ENCODE data around the gene FGF10. TPM values are rescaled to one million over a fixed set of nuclear protein-coding genes. Genes with fewer than 3 reads are reported as not detected.

Gene FGF10
- 1.6 TPM for polyA plus RNA-seq (2013, experiment 1 of 4)
- 0.55 TPM for polyA plus RNA-seq (2013, experiment 2 of 4)
- polyA plus RNA-seq (2013, experiment 3 of 4), result 1.6 TPM
- 1.4 TPM for polyA plus RNA-seq (2013, experiment 4 of 4)

DNA sequence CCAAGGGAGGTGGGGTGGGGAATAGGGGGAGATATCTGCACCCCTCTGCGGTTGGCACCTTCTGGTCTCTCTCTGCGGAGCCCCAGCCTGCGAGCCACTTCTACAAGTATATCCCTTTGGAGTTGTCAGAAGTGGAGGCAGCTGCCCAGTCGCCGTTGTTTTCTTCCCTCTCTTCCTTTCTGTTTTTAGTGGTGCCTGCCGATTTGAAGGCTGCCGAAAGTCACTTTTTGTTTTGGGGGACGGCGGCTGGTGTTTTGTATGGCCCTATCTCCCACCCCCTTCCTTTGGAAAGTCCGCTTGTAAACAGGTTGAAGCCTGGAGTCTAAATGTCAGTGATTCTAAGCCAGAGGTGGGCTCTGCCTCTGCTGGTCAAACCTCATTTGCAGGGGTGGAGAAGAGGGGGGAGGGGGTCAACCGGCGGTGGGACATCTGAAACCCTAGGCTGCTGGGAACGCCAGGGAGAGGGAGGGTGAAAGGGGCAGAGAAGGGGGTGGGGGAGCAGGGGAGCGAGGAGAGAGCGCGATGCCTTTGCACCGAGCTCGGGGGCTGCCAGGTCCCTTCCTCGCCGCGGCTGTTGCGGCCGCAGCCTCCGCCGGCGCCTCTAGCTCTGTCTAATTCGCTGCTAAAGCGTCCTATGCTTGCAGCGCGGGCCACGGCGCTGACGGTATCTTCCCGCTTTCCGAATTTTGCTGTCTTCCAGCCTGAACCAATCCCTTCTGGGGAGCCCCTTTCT, at the start of gene FGF10:
TSS of gene FGF10 (minus strand) at position 331 of the 733 bp plus-strand sequence. CDS start 738 bp downstream, outside the sequence.
- H3K4me3 ChIP-seq (ENCODE audit: insufficient read depth, low read depth, low read length), result peak within 1 kb of the TSS; percentile 37
- no peak within 1 kb of the TSS for H3K27ac ChIP-seq (ENCODE audit: insufficient read depth, low read depth, low read length, poor library complexity, severe bottlenecking)
- H3K27me3 ChIP-seq (ENCODE audit: control insufficient read depth, insufficient read depth, low read length, poor library complexity, severe bottlenecking), result peaks cover 46% of the 10 kb centered on the region
- no peaks in the 10 kb centered on the region for H3K36me3 ChIP-seq (ENCODE audit: control insufficient read depth, insufficient read depth, low read length)
- 0 to 1% methylated on average over 32 to 35 of the region's 35 CpGs for WGBS, 2 experiments
- peaks cover 21% of the 10 kb centered on the region for H3K4me1 ChIP-seq (ENCODE audit: control insufficient read depth, insufficient read depth, low read length)
- H3K9me3 ChIP-seq (ENCODE audit: control insufficient read depth, low read length), result no peaks in the 10 kb centered on the region

- no peaks in the 10 kb centered on the region for H3K4me1 ChIP-seq (ENCODE audit: control insufficient read depth, insufficient read depth, low read length)
- no peak overlapping the region for H3K27ac ChIP-seq (ENCODE audit: insufficient read depth, low read depth, low read length, poor library complexity, severe bottlenecking)
- 83 to 100% methylated on average over 1 of the region's 1 CpG for WGBS, 2 experiments
- H3K27me3 ChIP-seq (ENCODE audit: control insufficient read depth, insufficient read depth, low read length, poor library complexity, severe bottlenecking), result no peaks in the 10 kb centered on the region
- no peaks in the 10 kb centered on the region for H3K36me3 ChIP-seq (ENCODE audit: control insufficient read depth, insufficient read depth, low read length)
- no peaks in the 10 kb centered on the region for H3K9me3 ChIP-seq (ENCODE audit: control insufficient read depth, low read length)
- no peak overlapping the region for H3K4me3 ChIP-seq (ENCODE audit: insufficient read depth, low read depth, low read length)
Measured at GRCh38 chr5:44426944-44427343, 37.7 kb upstream of the FGF10 start.

GRCh38 chr5:44412286-44412685, 23.1 kb upstream of the FGF10 start:
- Histone ChIP-seq H3K4me3 (ENCODE audit: insufficient read depth, low read depth, low read length) (no peak overlapping the region), H3K27ac (ENCODE audit: insufficient read depth, low read depth, low read length, poor library complexity, severe bottlenecking) (no peak overlapping the region), H3K9me3 (ENCODE audit: control insufficient read depth, low read length) (no peaks in the 10 kb centered on the region), H3K27me3 (ENCODE audit: control insufficient read depth, insufficient read depth, low read length, poor library complexity, severe bottlenecking) (no peaks in the 10 kb centered on the region), H3K36me3 (ENCODE audit: control insufficient read depth, insufficient read depth, low read length) (no peaks in the 10 kb centered on the region), H3K4me1 (ENCODE audit: control insufficient read depth, insufficient read depth, low read length) (no peaks in the 10 kb centered on the region)
- 94 to 97% methylated on average over 3 of the region's 3 CpGs for WGBS, 2 experiments

DNA sequence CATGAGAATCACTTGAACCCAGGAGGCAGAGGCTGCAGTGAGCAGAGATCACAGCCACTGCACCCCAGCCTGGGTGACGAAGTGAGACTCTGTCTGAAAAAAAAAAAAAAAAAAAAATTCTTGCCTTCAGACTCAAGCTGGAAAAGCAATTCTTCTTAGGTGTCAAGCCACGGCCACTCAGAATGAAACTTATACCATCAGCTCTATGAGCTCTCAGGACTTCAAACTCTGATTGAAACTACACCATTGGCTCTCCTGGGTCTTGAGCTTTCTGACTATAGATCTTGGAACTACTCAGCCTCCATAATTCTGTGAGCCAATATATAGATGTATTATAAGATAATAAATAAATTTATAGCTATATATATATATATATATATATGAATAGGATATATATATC, 12.9 kb upstream of the FGF10 start:
- Histone ChIP-seq H3K36me3 (ENCODE audit: control insufficient read depth, insufficient read depth, low read length) (no peaks in the 10 kb centered on the region), H3K4me3 (ENCODE audit: insufficient read depth, low read depth, low read length) (no peak overlapping the region), H3K4me1 (ENCODE audit: control insufficient read depth, insufficient read depth, low read length) (no peaks in the 10 kb centered on the region), H3K9me3 (ENCODE audit: control insufficient read depth, low read length) (no peaks in the 10 kb centered on the region), H3K27me3 (ENCODE audit: control insufficient read depth, insufficient read depth, low read length, poor library complexity, severe bottlenecking) (no peaks in the 10 kb centered on the region), H3K27ac (ENCODE audit: insufficient read depth, low read depth, low read length, poor library complexity, severe bottlenecking) (no peak overlapping the region)
- WGBS, 2 experiments, result 86 to 100% methylated on average over 2 of the region's 2 CpGs

GRCh38 chr5:44401611-44402010, 12.4 kb upstream of the FGF10 start:
- WGBS, 2 experiments, result 88 to 92% methylated on average over 4 of the region's 4 CpGs

DNA sequence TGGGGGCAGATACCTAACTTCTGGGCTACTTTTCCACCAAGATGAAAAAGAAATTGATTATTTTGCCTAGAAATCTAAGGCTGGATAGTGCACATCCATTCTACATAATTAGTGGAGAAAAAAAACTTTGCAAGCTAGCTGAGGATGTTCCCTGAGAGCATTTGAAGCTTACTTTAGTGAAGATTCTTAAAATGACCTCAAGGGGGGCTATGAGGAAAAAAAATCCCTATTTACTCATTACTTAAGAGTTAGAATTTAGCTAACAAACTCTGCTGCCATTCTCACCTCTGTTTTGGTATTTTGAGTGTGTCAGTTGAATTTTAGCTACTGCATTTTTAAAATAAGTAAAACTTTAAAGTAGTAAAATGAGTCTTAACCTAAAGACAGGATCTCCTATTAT, 9.2 kb upstream of the FGF10 start:
- no peaks in the 10 kb centered on the region for H3K4me1 ChIP-seq (ENCODE audit: control insufficient read depth, insufficient read depth, low read length)
- no peak overlapping the region for H3K4me3 ChIP-seq (ENCODE audit: insufficient read depth, low read depth, low read length)
- no peaks in the 10 kb centered on the region for H3K27me3 ChIP-seq (ENCODE audit: control insufficient read depth, insufficient read depth, low read length, poor library complexity, severe bottlenecking)
- H3K27ac ChIP-seq (ENCODE audit: insufficient read depth, low read depth, low read length, poor library complexity, severe bottlenecking), result no peak overlapping the region
- H3K9me3 ChIP-seq (ENCODE audit: control insufficient read depth, low read length), result no peaks in the 10 kb centered on the region
- H3K36me3 ChIP-seq (ENCODE audit: control insufficient read depth, insufficient read depth, low read length), result no peaks in the 10 kb centered on the region

More at GRCh38 chr5:44401611-44402010, 12.4 kb upstream of the FGF10 start:
- Histone ChIP-seq H3K9me3 (ENCODE audit: control insufficient read depth, low read length) (no peaks in the 10 kb centered on the region), H3K27me3 (ENCODE audit: control insufficient read depth, insufficient read depth, low read length, poor library complexity, severe bottlenecking) (no peaks in the 10 kb centered on the region), H3K4me3 (ENCODE audit: insufficient read depth, low read depth, low read length) (no peak overlapping the region), H3K4me1 (ENCODE audit: control insufficient read depth, insufficient read depth, low read length) (no peaks in the 10 kb centered on the region), H3K36me3 (ENCODE audit: control insufficient read depth, insufficient read depth, low read length) (no peaks in the 10 kb centered on the region), H3K27ac (ENCODE audit: insufficient read depth, low read depth, low read length, poor library complexity, severe bottlenecking) (no peak overlapping the region)

- no peak overlapping the region for H3K4me3 ChIP-seq (ENCODE audit: insufficient read depth, low read depth, low read length)
- no peak overlapping the region for H3K27ac ChIP-seq (ENCODE audit: insufficient read depth, low read depth, low read length, poor library complexity, severe bottlenecking)
- H3K27me3 ChIP-seq (ENCODE audit: control insufficient read depth, insufficient read depth, low read length, poor library complexity, severe bottlenecking), result peaks cover 7% of the 10 kb centered on the region
- H3K36me3 ChIP-seq (ENCODE audit: control insufficient read depth, insufficient read depth, low read length), result no peaks in the 10 kb centered on the region
- no peaks in the 10 kb centered on the region for H3K4me1 ChIP-seq (ENCODE audit: control insufficient read depth, insufficient read depth, low read length)
- WGBS, 2 experiments, result 94 to 100% methylated on average over 3 of the region's 3 CpGs
- no peaks in the 10 kb centered on the region for H3K9me3 ChIP-seq (ENCODE audit: control insufficient read depth, low read length)
Measured at GRCh38 chr5:44396312-44396711, 7.1 kb upstream of the FGF10 start.

DNA sequence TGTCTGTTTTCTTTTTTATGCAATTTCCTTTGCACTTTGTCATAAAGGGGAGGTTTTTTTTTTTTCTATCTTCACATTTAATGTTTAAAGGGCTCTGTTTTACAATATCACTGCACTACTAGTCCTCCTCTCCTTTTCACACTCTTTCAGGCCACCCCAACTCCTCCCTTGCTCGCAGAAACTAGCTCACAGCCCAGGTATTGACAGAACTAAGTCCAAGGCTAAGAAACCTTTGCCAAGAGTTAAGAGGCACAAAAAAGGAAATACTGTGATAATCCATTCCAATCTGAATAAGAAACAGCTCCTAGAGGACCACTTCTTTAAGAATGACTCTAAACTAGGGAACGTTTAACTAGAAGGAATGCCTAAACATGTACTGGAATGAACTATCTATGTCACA, 1.1 kb upstream of the FGF10 start:
- peaks cover 46% of the 10 kb centered on the region for H3K27me3 ChIP-seq (ENCODE audit: control insufficient read depth, insufficient read depth, low read length, poor library complexity, severe bottlenecking)
- H3K4me3 ChIP-seq (ENCODE audit: insufficient read depth, low read depth, low read length), result no peak overlapping the region
- WGBS, 2 experiments, result 31 to 34% methylated on average over 2 of the region's 2 CpGs
- H3K36me3 ChIP-seq (ENCODE audit: control insufficient read depth, insufficient read depth, low read length), result no peaks in the 10 kb centered on the region
- no peaks in the 10 kb centered on the region for H3K9me3 ChIP-seq (ENCODE audit: control insufficient read depth, low read length)
- no peak overlapping the region for H3K27ac ChIP-seq (ENCODE audit: insufficient read depth, low read depth, low read length, poor library complexity, severe bottlenecking)
- peaks cover 21% of the 10 kb centered on the region for H3K4me1 ChIP-seq (ENCODE audit: control insufficient read depth, insufficient read depth, low read length)

DNA sequence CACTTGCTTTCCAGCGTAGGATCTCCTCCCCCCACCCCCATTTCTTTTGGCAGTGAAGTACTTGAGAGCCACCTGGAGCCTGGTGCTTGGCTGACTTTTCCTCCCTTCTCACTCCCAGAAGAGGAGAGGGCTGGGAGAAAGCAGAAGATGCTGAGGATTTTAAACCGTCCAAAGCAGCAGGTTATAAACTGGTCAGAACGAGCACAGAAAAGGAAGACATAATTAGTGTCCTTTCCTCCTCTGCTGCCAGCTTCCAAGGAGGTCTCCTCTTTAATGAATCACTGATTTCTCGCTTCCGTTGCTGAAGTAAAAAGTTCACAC, 563 bp upstream of the FGF10 start:
- Histone ChIP-seq H3K4me1 (ENCODE audit: control insufficient read depth, insufficient read depth, low read length) (peaks cover 21% of the 10 kb centered on the region), H3K27ac (ENCODE audit: insufficient read depth, low read depth, low read length, poor library complexity, severe bottlenecking) (no peak overlapping the region), H3K27me3 (ENCODE audit: control insufficient read depth, insufficient read depth, low read length, poor library complexity, severe bottlenecking) (peaks cover 46% of the 10 kb centered on the region), H3K9me3 (ENCODE audit: control insufficient read depth, low read length) (no peaks in the 10 kb centered on the region), H3K36me3 (ENCODE audit: control insufficient read depth, insufficient read depth, low read length) (no peaks in the 10 kb centered on the region), H3K4me3 (ENCODE audit: insufficient read depth, low read depth, low read length) (peak overlapping the region; percentile 37)
- 1% methylated on average over 5 of the region's 5 CpGs for WGBS, 2 experiments

- H3K9me3 ChIP-seq (ENCODE audit: control insufficient read depth, low read length), result no peaks in the 10 kb centered on the region
- no peaks in the 10 kb centered on the region for H3K36me3 ChIP-seq (ENCODE audit: control insufficient read depth, insufficient read depth, low read length)
- peaks cover 46% of the 10 kb centered on the region for H3K27me3 ChIP-seq (ENCODE audit: control insufficient read depth, insufficient read depth, low read length, poor library complexity, severe bottlenecking)
- H3K27ac ChIP-seq (ENCODE audit: insufficient read depth, low read depth, low read length, poor library complexity, severe bottlenecking), result no peak overlapping the region
- WGBS, 2 experiments, result 2% methylated on average over 27 of the region's 27 CpGs
- peaks cover 21% of the 10 kb centered on the region for H3K4me1 ChIP-seq (ENCODE audit: control insufficient read depth, insufficient read depth, low read length)
- H3K4me3 ChIP-seq (ENCODE audit: insufficient read depth, low read depth, low read length), result peak overlapping the region; percentile 37
Measured at GRCh38 chr5:44388321-44389089, 715 bp downstream of the FGF10 start.

All from ectodermal cell (in vitro differentiated cells).